Measurements from ENCODE around the gene HS3ST2.

GRCh38 chr16:22814711-22815105 is 746 bp downstream of the HS3ST2 start:
- TF ChIP-seq, protein P1, sequence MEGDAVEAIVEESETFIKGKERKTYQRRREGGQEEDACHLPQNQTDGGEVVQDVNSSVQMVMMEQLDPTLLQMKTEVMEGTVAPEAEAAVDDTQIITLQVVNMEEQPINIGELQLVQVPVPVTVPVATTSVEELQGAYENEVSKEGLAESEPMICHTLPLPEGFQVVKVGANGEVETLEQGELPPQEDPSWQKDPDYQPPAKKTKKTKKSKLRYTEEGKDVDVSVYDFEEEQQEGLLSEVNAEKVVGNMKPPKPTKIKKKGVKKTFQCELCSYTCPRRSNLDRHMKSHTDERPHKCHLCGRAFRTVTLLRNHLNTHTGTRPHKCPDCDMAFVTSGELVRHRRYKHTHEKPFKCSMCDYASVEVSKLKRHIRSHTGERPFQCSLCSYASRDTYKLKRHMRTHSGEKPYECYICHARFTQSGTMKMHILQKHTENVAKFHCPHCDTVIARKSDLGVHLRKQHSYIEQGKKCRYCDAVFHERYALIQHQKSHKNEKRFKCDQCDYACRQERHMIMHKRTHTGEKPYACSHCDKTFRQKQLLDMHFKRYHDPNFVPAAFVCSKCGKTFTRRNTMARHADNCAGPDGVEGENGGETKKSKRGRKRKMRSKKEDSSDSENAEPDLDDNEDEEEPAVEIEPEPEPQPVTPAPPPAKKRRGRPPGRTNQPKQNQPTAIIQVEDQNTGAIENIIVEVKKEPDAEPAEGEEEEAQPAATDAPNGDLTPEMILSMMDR (IDR thresholded peaks at IDR 0.05 in 8 of 11, conservative IDR thresholded peaks at IDR 0.05 in 3 of 11) = no peak
- TF ChIP-seq POLR2A (IDR thresholded peaks at IDR 0.05) = no peak

All from spleen (tissue), 7 donors.